ENCODE data around the gene FOXB1. TPM values are rescaled to one million over a fixed set of nuclear protein-coding genes. Genes with fewer than 3 reads are reported as not detected.

The FOXB1 gene
- total RNA-seq, 1 donor from 2014 or later = not detected

- DNase-seq (ENCODE audit: low spot score) = no peak
Measured at GRCh38 chr15:59998950-59999611, 5.0 kb upstream of the FOXB1 start.

- DNase-seq (ENCODE audit: low spot score) = no peak
Measured at GRCh38 chr15:59999612-60000112, 4.4 kb upstream of the FOXB1 start.

GRCh38 chr15:60000113-60000823 is 3.8 kb upstream of the FOXB1 start:
- DNase-seq (ENCODE audit: low spot score) = no peak

DNA sequence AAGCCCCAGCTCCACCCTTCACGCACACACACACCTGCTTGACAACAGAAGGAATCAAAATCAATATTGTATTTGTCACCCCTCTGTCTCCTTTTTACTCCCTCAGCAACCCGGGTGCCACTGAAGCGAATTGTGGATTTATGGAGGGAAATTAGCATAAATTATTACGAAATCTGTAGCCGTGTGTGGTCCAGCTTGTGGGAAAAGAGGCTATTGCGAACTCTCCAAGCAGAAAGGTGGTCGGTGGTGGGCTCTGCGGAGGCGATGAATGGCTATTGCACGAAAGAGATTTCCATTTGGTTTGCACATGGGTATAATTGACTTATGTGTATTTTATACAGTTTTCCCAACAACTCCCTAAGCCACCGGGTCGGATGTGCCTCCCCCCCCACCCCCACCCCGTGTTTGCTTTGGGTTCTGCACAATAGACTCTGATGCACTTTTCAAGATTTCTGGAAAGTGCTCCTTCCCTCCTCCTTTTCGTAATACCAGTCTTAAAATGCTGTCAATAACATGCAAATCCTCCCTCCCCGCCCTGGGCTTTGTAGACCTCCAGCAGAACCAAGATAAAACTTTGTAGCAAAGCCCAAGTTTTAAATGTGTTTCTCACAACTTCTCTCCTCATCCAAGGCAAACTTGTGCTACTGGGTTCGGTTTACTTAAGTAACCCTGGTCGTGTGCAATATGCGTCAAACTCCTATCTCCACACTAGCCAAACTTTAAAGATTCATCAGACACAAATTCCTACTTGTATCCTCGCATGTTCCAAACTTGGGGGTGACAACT is 3.1 kb upstream of the FOXB1 start:
- DNase-seq (ENCODE audit: low spot score) = no peak

DNA sequence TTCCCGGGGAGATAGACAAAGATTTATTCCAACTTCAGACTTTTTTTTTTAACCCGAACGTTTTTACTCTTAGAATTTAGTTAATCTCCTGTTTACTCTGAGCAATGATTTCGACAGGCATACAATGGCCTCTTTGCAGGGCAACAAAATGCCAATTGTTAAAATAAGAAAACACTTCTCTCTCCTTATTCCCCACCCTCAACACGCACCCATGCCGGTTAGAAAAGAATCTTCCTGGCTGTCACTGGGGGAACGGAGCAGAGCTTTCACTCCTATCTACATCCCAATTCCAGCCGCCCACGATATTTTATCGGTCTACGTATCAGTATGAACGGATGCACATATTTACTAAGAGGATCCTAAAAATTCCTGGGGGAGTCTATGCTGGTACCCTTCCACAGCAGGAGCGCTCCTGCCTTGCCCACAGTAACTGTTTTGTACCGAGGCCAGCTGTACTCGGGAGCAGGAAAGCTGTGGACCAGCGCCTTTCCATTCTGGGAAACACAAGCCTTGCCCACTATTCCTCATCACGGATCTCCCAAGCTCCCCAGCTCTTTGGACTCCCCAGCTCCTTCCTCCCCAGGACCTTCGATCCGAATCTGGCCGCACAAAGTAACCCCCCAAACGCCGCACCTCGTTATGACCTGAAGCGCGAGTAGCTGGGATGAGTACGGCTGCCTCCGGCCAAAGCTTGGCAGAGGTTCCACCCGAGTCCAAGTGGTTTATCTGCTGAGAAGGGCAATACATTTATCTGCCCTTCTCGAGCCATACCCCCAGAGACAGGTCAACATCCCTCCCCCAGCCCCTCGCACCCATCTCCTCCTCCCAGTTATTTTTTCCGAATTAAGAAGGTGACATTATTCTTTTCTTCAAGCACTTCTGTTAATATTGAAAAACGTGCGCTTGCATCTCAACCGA is 2.2 kb upstream of the FOXB1 start:
- DNase-seq (ENCODE audit: low spot score) = no peak

DNA sequence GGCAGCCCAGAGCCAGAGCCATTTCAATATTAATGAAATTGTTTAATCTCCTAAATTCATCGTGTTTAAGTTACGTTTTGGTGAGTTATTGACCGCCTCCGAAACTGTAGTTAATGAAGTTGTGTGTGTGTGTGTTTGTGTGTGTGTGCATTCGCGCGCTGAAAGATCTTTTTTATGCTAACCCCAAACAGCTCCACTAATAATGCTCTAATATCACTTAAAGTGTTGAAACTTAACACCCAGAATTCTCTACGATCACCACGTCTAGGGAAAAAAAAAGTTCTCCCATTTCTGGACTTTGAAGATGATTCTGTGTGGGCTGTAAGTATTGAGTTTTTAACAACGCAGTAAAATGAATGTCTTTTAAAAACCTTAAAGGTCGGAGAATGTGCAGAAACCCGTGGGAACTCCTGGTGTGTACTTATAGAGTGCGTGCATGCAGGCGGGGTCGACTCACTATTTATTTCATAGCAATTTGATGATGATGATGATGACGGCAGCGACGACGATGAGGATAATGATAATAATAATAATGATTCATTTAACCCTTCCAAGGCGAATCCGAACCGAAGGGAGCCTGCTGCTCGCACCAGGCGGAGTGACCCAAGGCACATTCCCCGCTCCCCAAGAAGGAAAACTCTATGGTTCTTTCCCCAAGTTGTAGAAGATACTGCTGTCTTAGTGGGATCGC is 1.4 kb upstream of the FOXB1 start:
- no peak for DNase-seq (ENCODE audit: low spot score)

GRCh38 chr15:60003243-60004008 is 685 bp upstream of the FOXB1 start:
- DNase-seq (ENCODE audit: low spot score) = no peak

DNA sequence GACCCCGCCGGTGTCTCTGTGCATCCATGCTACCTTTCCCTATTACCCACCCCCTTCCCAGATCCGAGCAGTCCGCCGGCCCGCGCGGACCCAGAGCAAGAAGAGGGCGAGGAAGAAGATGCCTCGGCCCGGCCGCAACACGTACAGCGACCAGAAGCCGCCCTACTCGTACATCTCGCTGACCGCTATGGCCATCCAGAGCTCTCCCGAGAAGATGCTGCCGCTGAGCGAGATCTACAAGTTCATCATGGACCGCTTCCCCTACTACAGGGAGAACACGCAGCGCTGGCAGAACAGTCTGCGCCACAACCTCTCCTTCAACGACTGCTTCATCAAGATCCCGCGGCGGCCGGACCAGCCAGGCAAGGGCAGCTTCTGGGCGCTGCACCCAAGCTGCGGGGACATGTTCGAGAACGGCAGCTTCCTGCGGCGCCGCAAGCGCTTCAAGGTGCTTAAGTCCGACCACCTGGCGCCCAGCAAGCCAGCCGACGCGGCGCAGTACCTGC is 788 bp downstream of the FOXB1 start:
- DNase-seq (ENCODE audit: low spot score) = no peak

DNA sequence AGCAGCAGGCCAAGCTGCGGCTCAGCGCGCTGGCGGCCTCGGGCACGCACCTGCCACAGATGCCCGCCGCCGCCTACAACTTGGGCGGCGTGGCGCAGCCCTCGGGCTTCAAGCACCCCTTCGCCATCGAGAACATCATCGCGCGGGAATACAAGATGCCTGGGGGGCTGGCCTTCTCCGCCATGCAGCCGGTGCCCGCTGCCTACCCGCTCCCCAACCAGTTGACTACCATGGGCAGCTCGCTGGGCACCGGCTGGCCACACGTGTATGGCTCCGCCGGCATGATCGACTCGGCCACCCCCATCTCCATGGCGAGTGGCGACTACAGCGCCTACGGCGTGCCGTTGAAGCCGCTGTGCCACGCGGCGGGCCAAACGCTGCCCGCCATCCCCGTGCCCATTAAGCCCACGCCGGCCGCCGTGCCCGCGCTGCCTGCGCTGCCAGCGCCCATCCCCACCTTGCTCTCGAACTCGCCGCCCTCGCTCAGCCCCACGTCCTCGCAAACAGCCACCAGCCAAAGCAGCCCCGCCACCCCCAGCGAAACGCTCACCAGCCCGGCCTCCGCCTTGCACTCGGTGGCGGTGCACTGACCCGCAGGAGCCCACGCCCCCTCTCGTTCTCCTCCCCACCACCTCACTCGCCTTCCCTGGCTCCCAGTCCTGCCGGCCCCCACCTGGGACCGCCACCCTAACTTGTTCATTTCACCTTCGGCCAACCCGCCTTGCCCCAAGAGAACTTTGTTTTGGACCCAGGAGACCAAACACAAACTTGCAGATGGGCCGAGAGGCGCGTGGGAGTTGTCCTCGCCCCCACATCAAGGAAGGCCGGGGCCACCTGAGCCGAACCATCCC is 1.5 kb downstream of the FOXB1 start:
- DNase-seq (ENCODE audit: low spot score) = no peak

- DNase-seq (ENCODE audit: low spot score) = no peak
Measured at GRCh38 chr15:60006203-60006862, 2.2 kb downstream of the FOXB1 start.

DNA sequence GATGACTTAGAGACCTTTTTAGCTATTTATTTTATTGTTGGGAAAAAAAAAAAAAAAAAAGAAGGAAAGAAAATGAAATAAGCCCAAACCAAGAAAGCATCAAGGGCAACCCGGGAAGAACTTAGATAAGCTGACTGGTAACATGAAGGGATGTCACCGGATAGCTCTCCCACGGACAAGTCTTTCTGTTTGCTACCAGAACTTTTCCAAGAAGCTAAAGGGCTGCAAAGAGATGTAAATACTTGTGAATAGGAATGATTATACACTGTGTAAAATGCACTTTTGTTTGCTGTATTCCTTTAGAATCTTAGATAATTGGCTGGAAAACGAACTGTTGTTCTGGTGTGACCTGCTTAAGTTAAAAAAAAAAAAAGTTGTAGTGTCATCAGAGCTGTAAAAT is 2.8 kb downstream of the FOXB1 start:
- DNase-seq (ENCODE audit: low spot score) = no peak

- no peak for DNase-seq (ENCODE audit: low spot score)
Measured at GRCh38 chr15:60009124-60009960, 5.2 kb downstream of the FOXB1 start.

- no peak for DNase-seq (ENCODE audit: low spot score)
Measured at GRCh38 chr15:60009980-60010732, 6.0 kb downstream of the FOXB1 start.

GRCh38 chr15:60010858-60011257 is 6.7 kb downstream of the FOXB1 start:
- DNase-seq (ENCODE audit: low spot score) = no peak

GRCh38 chr15:60012695-60013094 is 8.6 kb downstream of the FOXB1 start:
- DNase-seq (ENCODE audit: low spot score) = no peak
